GM19035 (cell line): Measurements from ENCODE around the gene TTC13.
A peak's percentile ranks its signal among the peaks of the same experiment; 100 is the strongest.

Experiments used
- ATAC-seq: cut with Tn5 transposase; IDR thresholded peaks from one replicate; pipeline ENCODE4 v1.9.1; 2021; ENCODE audit not compliant: unreplicated experiment

TTC13 gene

DNA sequence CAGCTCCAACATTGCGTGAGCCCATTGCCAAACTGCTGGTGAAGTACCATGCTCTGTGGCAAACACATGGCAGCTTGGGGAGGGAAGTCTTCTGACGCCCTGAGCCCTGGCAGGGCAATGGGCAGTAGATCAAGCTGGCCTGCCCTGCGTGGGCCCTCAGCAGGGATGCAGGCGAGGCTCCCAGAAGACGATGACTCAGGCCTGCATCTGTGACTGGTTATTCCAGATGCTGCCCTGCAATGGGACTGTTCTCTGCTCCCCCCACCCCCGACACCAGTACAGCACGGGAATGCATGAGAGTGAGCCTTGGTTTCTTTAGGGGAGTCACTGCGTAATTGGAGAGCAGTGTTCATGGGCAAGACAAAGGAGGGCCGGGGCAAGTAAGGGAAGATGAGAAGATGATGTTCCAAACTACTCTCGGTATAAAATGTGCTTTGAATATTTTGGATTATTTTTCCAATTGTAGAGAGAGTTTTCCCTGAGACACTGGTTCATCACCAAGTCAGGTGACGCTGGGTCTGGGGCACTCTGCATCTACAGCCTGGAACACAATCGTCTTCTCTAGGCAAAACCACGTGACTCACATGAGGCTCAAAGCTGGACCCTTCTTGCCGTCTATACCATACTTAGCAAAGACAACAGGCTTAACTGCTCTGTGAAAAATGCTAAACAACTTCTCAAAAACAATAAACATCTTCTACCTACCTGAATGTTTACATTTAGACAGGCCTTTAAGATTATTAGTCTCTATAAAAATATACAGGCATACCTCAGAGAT is 101.3 kb downstream of the TTC13 start:
- ATAC-seq = no peak

DNA sequence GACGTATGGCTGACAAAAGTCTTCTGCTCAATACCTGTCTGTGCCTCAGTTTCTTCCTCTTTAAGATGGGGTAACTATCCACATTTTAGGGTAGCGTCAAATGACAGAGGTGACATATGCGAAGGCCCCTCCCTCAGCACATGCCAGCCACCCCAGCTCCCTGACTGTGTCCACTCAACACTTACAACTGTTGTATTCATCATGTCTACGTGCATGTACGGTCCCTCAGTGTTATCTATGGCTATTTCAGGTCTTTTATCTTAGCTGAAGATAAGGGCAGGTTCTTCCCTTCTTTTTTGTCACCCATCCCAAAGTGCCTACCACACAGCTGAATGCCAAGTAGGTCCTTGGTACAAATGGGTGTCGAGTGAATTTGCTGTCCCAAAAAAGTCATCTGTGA is 102.0 kb downstream of the TTC13 start:
- no peak for ATAC-seq

DNA sequence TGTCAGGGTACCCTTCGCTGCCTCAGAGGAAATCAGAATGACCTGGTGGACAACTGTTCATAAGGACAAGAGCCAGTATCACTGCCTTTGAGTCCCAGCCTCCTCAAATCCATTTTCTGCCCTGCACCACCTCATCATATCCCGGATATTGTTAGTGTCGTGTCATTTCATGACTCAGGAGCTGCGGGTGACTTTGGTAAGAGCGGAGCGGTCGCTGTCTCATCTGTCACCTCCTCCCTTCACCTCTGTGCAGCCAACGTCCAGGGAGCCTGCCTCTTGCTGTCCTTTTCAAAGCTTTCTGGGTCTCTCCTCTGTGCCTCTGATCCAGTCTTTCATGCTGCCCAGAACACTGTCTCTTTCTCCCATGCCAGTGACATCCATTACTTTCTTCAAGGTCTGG is 103.3 kb downstream of the TTC13 start:
- no peak for ATAC-seq

DNA sequence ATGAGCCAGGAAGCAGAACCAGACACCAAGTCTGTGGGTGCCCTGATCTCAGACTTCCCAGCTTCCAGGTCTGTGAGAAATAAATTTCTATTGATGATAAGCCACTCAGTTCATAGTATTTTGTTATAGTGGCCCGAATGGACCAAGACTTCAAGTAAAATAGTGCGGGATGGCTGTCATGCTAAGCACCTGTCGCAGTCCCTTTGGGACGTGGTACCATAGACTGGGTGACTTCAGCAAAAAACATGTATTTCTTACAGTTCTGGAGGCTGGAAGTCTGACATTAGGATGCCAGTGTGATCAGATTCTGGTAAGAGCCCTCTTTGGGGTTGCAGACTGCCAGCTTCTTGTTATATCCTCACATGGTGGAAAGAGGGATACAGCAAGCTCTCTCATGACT is 107.7 kb downstream of the TTC13 start:
- ATAC-seq = no peak

DNA sequence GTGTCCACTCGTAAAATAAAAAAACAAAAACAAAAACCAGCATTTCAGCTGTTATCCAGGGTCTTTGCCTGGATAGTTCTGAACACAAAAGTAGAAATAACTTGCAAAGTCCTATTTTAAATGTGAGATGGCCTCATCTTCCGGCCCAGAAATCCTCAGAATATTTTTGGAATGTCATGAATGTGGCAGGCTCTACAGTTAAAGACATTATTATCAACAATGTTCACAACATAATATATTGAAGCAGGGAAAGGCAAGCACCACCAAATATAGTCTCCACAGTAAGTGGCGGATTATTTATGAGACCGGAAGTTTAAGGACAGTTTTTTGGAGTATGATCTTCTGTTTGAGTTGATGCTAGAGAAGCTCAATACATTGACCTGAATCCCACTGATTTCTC is 109.2 kb downstream of the TTC13 start:
- no peak for ATAC-seq

DNA sequence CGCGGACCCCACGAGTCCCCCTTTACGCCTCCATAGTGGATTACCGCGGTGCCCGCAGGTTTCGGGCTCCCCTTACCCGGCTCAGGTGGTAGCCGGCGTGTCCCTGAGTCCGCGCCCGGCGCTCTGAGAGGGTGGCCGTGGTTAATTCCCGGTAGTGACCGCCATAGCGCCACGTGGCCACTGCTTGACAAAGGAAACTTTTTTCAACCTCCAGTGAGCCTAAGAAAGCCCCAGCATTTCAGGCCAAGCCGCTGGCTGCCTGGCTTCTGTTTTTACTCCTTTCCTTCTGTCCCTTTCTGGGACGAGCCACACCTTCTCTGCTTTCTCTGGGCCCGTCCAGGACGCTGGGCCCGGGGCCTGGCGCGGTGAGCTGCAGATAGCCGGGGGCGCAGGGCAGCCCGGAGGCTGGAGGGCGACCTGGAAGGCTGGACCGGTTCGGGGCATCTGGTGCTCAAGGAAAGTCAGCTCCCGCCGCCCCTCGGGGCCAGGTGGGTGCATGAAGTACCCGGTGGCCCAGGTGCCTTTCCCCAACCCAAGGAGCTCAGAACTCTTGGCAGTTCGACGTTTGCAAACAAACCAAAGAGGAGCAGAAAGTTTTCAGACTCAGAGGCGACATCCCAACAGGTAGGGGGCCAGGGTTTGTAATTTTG is 109.8 kb downstream of the TTC13 start:
- ATAC-seq = peak; percentile 39

DNA sequence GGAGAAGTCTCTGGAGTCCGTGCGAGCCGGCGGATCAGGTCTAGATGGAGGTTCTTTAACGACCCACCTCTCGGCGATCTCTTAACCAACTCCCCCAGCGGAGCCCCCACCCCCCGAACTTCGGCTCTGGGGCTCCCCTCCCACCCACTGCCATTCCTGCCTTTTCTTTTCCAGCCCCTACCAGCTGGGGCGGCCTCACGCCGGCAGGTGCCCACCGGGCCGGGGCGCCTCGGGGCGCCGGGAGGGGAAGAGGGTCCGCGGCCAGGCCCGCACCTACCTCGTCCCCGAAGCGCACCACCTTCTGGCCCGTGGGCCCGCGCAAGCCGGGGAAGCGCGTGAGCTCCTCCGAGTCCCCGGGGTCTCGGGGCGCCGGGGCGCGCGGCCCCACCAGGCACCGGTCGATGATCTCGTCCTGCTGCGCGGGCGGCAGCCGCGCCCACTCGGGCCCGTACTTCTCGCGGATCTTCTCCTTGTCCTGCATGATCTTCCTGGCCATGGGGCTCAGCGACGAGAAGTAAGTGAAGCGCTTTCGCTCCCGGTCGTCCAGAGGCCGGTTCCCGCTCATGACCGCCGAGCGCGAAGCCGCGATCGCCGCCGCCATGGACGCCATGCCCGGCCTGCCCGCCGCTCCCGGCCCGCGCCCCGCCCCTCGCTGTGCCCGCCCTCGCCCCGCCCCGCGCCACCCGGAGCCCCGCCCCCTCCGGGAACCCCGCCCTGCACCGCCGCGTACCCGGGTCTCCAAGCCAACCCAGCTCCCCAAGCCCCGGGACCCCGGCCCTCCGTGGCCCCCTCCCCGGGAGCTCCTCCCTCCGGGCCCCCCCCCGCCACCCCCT is 110.5 kb downstream of the TTC13 start, which contains the start of gene C1orf198:
TSS of gene C1orf198 (minus strand) at position 619 of the 833 bp plus-strand sequence. CDS start at position 610, 9 bp downstream.
- ATAC-seq = peak; percentile 88

DNA sequence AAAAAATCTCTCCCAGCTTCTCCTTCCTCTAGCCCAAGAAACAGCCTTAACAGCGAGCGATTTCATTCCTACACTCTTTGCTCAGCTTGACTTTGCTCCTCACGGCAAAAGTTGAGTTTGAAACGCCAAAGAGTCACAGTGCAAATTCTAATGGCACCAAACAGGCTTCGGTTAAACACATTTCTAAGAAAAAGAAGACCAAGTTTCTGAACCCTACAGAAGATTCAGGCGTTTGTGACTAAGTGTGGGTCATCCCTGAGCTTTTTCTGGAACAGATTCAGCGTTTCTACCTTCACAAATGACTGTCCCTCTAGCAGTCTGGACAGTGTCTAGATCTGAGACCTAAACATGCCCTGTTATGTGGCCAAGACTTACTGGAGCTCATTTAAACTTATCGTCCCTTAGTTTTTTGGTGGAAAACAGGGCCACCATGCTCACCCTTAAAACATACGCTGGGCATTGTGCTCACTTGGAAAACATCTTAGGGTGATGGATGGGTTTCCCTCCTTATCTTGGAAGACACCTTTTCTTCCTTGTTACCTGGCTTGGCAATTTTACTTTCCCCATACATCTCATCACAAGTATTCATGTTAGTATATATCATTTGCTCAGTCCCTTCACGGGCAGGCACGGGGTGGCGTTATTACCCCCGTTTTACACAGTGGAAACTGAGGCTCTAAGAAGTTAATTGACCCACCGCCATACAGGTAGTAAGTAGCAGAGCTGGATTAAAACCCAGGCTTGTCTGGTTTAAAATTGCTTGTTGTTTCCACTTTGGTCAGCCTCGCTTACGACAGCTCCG is 111.4 kb downstream of the TTC13 start:
- ATAC-seq = no peak

DNA sequence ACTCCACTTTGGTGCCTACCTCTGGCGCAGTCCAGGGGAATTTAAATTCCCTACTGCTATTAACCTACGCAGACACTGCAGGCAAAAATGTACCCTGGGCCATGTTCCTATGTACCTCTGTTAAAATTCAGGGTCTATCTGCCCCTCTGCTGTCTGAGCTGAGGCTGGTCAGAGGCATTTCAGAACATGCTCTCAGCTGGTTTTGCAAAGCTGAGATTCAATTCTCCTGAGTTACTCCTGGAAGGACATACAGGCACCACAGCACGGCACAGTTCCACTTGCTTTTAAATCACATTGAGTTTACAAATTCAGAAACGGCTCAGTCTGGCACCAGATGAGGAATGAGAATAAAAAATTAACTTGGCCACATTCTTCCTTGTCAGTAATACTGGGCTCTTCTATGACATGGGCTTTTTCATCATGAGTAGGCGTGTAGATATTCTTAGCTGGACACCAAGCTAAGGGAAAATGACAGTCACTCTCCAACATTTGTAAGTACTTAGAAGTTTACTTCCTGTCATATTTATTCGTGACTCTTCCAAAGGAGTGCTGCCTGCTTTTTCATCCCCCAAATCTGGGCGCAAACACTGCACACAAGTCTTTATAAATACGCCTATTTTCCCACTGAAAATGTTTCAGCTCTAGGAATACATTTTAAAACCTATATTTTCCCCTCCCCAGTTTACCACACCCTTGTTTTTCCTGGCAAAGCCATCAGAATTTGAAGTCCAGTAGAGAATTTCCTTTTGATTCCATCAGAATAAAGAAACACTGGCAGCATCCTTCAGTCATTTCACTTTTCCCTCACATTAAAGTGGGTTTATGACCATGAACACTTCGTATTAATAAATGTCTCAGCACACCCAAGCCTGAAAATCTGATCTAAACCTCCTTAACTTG is 112.2 kb downstream of the TTC13 start:
- no peak for ATAC-seq

DNA sequence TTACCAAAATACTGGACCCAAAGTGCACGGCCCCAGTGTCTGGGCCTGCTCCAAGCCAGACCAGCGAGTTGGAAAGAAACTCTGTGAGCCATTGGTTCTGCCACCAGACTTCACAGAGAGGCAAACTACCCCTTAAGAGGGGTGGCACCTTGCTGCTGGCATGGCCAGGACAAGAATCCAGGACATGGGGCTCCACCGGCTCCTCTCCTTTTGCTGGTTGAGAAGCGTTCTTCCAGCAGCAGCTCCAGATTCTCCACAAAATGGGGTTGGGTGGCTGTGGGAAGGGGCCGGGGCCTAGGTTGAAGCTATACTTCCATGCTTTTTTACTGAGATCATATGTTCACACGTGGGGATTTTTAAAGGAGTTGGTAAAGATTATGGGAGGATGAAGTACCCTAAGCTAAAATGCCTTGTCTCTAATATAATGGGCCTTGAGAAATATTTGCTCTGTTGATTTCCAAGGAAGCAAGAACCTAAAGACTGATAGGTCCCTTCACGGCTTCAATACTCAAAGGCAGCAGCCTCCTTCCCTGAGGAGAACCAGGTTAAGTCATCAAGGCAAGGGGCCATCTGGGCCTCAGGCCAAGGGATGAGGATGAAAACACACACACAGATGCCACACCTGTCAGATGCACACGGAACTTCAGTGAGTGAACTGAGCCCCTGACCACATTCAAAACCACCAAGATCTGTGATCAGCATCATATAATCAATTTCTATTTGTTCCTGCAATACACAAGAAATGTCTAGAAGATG is 113.4 kb downstream of the TTC13 start:
- ATAC-seq = no peak

DNA sequence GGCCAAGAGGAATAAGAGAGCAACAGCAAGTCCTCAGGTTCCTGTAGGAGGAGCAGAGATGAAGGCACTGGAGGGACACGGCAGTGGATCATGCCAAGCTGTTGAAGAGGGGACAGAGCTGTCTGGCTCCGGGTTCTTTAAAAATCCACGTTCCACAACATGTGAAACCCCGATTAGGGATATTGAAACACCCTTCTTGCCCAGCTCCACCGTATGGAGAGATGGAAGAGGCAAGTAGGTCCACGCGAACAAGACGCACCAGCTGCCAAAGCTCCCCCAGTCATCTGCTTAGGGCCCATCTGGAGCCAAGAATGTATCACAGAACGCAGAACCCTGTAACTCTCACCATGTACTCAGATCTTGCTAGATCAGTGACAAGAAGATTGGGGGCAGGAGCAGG is 114.2 kb downstream of the TTC13 start:
- no peak for ATAC-seq

DNA sequence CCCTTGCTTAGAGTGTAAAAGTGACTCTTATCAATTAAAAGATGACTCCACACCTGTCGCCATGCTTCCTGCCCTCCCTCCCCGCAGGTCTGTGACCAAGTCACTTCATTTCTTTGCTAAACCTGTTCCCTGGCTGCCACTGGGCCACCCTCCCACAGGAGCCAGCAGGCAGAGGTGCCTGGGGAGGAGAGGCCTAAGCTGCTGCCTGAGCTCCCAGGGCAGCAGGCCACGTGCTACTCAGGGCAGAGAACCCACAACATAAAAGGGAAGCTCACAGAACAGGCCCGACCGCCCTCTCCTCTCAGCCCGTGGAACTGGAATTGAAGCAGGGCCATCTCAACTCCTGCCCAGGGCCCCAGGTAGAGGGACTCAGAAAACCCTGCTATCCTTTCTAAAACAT is 115.2 kb downstream of the TTC13 start:
- ATAC-seq = no peak

DNA sequence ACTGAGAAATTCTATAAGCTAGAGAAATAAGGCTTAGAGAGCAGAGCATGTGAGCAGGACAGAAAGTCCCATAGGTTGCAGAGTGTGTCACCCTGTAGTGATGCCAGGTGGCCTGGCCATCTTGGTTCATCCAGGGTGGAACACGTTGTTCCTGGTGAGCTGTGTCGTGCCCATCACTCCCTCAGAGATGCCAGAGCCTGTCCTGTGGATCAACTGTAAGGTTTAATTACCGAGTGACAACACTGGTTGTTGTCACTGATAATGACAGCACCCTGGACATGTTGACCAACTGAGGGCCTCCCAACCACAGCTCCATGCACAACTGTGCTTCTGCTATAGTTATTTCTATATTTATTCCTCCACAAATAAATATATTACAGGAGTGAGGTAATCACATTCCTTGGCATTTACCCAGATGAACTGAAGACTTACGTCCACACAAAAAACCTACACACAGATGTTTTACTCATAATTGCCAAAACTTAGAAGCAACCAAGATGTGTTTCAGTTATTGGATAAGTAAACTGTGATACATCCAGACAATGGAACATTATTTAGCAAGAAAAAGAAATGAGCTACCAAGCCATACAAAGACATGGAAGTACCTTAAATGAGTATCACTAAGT is 116.6 kb downstream of the TTC13 start:
- no peak for ATAC-seq

DNA sequence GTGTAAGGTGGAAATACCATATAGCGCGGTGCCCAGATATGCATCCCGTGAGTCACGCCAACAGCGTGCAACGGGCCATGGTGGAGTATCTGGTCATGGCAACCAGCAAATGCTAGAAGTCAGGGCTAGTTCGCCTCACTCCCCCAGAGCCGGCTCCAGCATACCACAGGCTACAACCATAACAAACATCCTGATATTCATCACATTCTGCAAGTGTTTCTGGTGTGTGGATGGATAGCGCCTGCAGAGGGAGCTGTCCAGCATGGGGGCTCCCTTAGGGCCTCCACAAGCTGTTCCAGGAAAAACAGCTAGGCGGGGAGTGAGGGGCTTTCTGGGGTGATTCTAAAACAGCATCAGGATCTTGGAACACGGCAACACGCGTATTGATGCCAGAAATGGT is 117.2 kb downstream of the TTC13 start:
- ATAC-seq = no peak

DNA sequence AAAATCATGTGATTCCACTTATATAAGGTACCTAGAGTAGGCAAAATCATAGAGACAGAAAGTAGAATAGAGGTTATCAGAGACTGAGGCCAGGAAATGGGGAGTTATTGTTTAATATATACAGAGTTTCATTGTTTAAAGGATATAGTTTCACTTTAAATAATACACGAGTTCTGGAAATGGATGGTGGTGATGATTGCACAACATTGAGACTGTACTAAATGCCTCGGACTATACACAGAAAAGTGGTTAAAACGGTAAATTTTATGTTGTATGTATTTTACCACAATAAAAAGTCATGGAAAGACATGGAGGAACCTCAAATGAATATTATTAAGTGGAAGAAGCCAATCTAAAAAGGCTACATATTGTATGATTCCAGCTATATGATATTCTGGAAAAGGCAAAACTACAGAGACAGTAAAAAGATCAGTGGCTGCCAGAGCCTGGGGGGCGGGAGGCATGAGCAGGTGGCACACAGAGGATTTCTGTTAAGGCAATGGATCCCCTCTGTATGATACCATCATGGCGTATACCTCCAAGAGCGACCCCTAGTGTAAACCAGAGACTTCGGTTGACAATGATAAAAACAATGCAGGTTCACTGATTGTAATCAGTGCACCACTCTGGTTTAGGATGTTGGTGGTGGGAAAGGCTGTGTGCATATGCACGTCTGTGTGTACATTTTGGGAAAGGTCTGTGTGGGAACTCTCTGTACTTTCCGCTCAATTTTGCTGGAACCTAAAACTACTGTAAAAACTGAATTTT is 117.9 kb downstream of the TTC13 start:
- ATAC-seq = no peak

DNA sequence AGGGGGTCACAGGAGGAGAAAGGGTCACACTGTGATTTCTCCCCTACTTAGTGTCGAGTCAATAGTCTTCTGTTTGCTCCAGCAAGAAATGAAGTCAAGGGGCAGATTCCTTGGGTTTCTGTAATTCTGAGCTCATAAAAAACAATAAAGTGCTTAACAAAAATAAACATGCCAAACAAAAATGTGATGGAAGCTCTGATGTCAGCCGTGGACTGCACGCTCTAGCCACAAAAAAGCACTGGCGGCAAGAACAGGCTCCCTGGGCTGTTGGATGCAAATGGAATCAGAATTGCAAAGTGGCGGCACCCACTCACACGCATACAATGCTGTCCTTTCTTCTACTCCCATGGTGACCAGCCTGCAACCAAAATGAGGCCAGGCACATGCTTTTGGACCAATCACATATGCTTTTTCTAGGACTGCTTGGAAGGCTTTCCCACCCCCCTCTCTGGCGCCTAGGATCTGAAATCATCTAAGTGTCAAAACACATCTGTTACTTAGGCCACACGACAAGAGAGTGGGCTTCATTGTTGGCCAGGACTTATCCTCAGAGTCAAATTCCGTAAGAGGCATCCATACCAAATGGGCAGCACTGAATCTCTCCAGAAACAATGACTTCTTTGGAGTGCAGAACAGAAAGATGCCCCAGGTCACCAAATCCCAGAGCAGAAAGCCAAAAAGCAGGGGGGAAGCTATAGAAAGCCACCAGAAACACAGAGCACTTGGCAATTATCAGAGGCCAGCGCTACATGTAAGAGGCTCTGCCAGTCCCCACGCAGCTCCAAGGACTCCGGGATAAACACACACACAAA is 119.5 kb downstream of the TTC13 start:
- no peak for ATAC-seq

DNA sequence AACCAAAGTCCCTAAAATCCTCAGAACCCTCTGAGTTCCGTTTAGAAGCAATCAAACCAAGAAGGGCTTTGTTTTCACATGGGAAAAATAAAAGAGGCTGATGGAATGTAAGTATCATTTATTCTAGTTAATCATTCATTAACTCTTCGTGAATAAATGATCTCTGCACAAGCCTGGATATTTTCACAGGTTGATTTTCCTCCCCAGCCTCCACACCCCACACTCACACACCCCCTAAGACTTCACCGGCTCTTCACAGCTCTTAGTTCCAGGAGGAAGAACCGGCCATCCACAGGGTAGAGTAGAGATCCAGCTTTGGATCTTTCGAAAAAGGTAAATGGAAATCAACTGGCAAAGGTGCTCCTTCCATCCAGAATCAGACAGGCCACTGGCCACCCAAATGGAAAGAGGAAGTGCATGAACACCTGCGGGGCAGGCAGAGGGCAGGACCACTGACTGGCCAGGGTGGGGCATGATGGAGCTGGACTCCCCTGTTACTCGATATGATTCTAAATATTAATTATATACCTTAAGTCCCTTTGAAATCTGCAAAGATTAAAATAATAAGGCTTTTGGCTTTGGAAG is 120.3 kb downstream of the TTC13 start:
- ATAC-seq = no peak
